ENCODE results near the gene MACF1. TPM values are rescaled to one million over a fixed set of nuclear protein-coding genes. Genes with fewer than 3 reads are reported as not detected.

The MACF1 gene, protein sequence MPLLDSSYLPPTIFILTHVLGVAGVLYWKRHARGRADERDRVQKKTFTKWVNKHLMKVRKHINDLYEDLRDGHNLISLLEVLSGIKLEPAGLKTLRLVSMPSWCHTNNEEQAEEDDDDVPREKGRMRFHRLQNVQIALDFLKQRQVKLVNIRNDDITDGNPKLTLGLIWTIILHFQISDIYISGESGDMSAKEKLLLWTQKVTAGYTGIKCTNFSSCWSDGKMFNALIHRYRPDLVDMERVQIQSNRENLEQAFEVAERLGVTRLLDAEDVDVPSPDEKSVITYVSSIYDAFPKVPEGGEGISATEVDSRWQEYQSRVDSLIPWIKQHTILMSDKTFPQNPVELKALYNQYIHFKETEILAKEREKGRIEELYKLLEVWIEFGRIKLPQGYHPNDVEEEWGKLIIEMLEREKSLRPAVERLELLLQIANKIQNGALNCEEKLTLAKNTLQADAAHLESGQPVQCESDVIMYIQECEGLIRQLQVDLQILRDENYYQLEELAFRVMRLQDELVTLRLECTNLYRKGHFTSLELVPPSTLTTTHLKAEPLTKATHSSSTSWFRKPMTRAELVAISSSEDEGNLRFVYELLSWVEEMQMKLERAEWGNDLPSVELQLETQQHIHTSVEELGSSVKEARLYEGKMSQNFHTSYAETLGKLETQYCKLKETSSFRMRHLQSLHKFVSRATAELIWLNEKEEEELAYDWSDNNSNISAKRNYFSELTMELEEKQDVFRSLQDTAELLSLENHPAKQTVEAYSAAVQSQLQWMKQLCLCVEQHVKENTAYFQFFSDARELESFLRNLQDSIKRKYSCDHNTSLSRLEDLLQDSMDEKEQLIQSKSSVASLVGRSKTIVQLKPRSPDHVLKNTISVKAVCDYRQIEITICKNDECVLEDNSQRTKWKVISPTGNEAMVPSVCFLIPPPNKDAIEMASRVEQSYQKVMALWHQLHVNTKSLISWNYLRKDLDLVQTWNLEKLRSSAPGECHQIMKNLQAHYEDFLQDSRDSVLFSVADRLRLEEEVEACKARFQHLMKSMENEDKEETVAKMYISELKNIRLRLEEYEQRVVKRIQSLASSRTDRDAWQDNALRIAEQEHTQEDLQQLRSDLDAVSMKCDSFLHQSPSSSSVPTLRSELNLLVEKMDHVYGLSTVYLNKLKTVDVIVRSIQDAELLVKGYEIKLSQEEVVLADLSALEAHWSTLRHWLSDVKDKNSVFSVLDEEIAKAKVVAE (N-terminal part only)
- 103 and 127 TPM in 2 replicates for polyA plus RNA-seq

DNA sequence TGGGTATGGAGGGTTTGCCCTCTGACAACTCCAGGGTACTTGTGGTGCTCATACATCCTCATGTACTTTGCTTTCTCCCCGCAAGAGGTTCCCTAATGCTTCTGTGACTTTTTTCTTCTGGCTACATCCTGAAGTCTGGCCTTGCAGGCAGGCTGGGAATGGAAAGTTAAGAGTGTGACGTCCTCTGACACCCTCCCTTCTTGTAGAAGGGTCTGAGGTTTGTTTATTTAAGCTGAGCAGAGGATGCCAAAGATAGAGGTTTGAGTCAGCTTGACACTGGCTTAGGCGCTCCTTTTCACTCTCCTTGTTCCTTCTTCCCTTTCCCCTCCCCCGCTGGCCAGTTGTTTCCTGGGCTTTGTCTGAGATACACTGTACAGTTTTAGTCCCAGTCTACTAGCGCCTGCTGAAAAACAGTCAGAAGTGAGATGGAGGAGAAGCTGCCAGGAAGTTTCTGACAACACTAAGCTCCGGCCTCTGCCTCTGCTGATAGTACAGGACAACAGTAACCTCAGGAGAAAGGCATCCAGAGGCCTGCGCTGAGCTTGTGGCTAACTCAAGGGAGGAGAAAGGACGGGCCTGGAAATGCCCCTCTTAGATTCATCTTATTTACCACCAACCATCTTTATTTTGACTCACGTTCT lies at the start of gene MACF1:
TSS of gene MACF1 (plus strand) at position 255 of the 641 bp plus-strand sequence. CDS start at position 583, 328 bp downstream.

DNA sequence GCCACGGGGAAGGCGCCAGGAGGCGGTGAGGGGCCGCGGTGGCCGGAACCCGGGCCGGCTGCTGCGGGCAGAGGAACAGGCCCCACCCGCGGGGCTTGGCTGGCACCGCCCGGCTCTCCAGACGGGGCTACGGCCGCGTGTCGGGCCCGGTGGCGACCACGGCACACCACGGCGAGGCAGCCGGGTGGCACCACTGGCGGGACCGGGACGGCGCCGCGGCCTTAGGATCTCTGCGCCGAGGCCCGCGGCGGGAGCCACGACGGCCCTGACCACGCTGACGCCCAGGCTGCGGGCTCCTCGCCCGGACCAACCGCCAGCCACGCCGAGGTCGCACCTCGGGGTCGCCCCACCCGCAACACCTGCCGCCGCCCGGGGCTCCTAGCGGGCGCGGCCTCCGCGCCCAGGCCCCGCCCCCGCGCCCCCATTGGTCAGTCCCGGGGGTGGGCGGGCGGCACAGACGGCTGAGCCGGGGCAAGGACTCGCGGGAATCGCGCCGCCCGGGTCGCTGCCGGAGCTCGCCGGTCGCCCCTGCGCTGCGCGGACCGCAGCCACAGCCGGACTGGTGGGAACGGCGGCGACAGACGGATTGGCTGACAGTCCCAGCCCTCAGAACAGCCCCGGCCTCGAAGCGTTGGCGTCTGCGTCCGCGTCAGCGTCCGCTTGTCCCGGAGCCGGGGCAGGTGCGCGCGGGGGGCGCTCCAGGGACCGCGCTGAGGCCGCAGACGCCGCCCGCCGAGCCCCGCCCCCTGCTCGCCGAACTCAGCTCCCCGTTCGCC lies 286.8 kb downstream of the MACF1 start, which contains the start of gene BMP8A:
TSS of gene BMP8A (plus strand) at position 491 of the 776 bp plus-strand sequence. CDS start 356 bp downstream, outside the sequence.

Other genes starting within 250 kb of the MACF1 start
- gene AKIRIN1, start 213.4 kb upstream of the MACF1 start, polyA plus RNA-seq = 29.6 and 33.6 TPM in 2 replicates
- 1,678 and 2,162 TPM in 2 replicates for gene NDUFS5, start 178.3 kb upstream of the MACF1 start, polyA plus RNA-seq